ENCODE data around the gene IFT43.

IFT43 gene

DNA sequence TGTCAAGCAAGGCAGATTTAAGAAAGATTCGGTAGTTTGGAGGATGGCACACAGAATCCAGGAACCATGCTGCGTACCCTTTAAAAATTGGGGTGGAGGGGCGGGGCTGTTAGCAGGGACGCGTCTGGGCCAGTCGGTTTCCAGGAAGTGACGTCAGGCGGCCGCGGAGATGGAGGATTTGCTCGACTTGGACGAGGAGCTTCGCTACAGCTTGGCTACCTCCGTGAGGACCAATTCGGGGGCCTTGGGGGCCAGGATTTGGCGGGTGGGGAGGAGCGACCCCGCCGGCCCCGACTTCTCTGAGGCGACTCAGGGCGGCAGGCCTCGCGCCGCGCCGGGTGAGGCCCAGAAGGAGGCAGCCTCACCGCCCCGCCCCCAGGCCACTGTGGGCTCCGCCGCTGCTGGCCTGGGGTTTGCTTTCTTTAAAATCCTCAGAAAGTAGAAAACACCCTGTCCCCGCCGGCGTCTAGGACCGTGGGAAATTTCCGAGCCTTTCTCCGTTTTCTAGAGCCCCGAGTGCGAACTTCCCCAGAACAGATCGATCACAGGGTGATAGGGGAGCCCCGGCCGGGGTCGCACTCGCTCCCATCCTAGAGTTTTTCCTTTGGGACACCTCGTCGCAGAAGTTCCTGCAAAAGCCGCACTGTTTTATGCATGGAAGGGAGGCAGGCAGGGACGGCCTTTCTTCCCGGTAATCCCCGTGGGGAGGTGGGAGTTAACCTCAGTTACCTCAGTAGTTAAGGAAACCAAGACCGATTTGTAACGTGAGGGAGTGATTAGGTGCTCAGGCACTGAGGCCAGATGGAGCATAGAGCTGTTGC, at the start of gene IFT43:
IFT43 (plus strand) TSS at position 146 of the 821 bp plus-strand sequence; CDS start at position 170, 24 bp downstream.
- in situ Hi-C loops (cut with MboI; ENCODE audit: low pct_unique_long_range_greater_than_20kb, low sequenced_read_pairs, unreplicated experiment) = loop anchor here (10.0 kb wide), 1 partner anchor 271 kb away; no protein-coding TSS in a partner anchor
- TF ChIP-seq, protein P1, sequence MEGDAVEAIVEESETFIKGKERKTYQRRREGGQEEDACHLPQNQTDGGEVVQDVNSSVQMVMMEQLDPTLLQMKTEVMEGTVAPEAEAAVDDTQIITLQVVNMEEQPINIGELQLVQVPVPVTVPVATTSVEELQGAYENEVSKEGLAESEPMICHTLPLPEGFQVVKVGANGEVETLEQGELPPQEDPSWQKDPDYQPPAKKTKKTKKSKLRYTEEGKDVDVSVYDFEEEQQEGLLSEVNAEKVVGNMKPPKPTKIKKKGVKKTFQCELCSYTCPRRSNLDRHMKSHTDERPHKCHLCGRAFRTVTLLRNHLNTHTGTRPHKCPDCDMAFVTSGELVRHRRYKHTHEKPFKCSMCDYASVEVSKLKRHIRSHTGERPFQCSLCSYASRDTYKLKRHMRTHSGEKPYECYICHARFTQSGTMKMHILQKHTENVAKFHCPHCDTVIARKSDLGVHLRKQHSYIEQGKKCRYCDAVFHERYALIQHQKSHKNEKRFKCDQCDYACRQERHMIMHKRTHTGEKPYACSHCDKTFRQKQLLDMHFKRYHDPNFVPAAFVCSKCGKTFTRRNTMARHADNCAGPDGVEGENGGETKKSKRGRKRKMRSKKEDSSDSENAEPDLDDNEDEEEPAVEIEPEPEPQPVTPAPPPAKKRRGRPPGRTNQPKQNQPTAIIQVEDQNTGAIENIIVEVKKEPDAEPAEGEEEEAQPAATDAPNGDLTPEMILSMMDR (IDR thresholded peaks at IDR 0.05; ENCODE audit: extremely low read depth, insufficient read depth, missing control alignments) = no peak
- DNase-seq (ENCODE audit: low spot score) = peak; percentile 92

DNA sequence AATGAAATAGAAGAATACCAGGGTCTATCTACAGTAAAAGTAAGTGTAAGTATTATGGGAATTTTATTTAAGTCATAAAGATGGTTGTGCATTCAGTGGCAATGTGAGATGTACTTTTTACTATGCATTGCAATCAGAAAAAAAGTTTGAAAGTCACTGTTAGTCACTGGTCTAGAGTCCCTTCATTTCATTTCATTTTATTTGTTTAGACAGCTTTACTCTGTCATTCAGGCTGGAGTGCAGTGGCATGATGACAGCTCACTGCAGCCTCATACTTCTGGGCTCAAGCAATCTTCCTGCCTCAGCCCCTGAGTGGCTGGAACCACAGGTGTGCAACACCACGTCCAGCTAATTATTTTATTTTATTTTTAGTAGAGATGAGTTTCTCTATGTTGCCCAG, 46.4 kb upstream of the IFT43 start:
- in situ Hi-C loops (cut with MboI; ENCODE audit: low pct_unique_long_range_greater_than_20kb, low sequenced_read_pairs, unreplicated experiment) = no loop called here
- no peak for DNase-seq (ENCODE audit: low spot score)
- TF ChIP-seq, protein P1 (IDR thresholded peaks at IDR 0.05; ENCODE audit: extremely low read depth, insufficient read depth, missing control alignments) = no peak

- TF ChIP-seq, protein P1 (IDR thresholded peaks at IDR 0.05; ENCODE audit: extremely low read depth, insufficient read depth, missing control alignments) = no peak
- no peak for DNase-seq (ENCODE audit: low spot score)
- in situ Hi-C loops (cut with MboI; ENCODE audit: low pct_unique_long_range_greater_than_20kb, low sequenced_read_pairs, unreplicated experiment) = no loop called here
These were observed 44.5 kb upstream of the IFT43 start for GRCh38 chr14:75941030-75941429.

- TF ChIP-seq, protein P1 (IDR thresholded peaks at IDR 0.05; ENCODE audit: extremely low read depth, insufficient read depth, missing control alignments) = no peak
- in situ Hi-C loops (cut with MboI; ENCODE audit: low pct_unique_long_range_greater_than_20kb, low sequenced_read_pairs, unreplicated experiment) = no loop called here
- no peak for DNase-seq (ENCODE audit: low spot score)
These were observed 40.8 kb upstream of the IFT43 start for GRCh38 chr14:75944607-75945241.

DNA sequence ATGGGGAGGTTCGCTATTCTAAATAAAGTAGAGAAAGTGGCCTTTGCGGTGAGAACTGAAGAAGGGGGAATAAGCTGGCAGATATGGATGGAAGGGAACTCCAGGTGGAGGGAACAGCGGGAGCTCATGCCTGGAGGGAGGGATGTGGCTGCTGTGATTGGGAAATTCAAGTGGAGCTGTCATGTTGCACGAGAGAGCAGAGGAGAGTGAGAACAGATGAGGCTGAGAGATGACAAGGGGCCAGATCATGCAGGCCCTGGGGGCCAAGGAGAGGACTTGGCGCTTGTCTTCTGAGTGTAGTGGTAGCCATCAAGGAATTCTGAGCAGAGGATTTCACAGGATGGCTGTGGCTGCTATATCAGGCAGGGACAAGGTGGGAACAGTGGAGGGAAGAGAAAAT, 38.8 kb upstream of the IFT43 start:
- TF ChIP-seq, protein P1 (IDR thresholded peaks at IDR 0.05; ENCODE audit: extremely low read depth, insufficient read depth, missing control alignments) = no peak
- no peak for DNase-seq (ENCODE audit: low spot score)
- in situ Hi-C loops (cut with MboI; ENCODE audit: low pct_unique_long_range_greater_than_20kb, low sequenced_read_pairs, unreplicated experiment) = no loop called here

DNA sequence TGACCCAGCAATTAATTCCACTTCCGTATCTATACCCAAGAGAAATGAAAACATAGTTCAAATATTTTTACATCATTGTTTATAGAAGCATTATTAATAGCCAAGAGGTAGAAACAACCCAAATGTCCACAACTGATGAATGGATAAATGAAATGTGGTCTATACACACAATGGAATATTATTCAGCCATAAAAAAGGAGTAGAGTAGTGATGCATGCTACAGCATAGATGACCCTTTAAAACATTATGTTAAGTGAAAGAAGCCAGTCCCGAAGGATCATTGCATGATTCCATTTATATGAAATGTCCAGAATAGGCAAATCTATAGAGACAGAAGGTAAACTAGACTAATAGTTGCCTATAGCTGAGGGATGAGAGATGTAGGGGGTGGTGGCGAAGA, 33.1 kb upstream of the IFT43 start:
- in situ Hi-C loops (cut with MboI; ENCODE audit: low pct_unique_long_range_greater_than_20kb, low sequenced_read_pairs, unreplicated experiment) = no loop called here
- TF ChIP-seq, protein P1 (IDR thresholded peaks at IDR 0.05; ENCODE audit: extremely low read depth, insufficient read depth, missing control alignments) = no peak
- no peak for DNase-seq (ENCODE audit: low spot score)

Measured in GM13977 (cell line).